HL-60 (cell line): ENCODE measurements around the gene PCBP2.

Source experiments
- CTCF ChIP-seq: IDR thresholded peaks from one replicate; pipeline ENCODE4 v1.5.1; 2011; ENCODE audit warnings: low read length, control low read depth, inconsistent platforms; ENCODE audit not compliant: insufficient read depth
- TF ChIP-seq, protein P1 (sequence below): IDR thresholded peaks from 2 replicates; pipeline ENCODE4 v1.6.1; 2012; ENCODE audit warnings: low read depth; ENCODE audit not compliant: insufficient replicate concordance

DNA sequence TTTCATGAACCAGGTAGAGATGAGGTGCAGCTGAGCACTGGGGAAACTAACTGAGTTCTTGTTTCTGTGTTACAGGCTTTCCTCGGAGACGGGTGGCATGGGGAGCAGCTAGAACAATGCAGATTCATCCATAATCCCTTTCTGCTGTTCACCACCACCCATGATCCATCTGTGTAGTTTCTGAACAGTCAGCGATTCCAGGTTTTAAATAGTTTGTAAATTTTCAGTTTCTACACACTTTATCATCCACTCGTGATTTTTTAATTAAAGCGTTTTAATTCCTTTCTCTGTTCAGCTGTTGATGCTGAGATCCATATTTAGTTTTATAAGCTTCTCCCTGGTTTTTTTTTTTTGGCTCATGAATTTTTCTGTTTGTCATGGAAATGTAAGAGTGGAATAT, 27.4 kb downstream of the PCBP2 start:
- TF ChIP-seq CTCF = no peak
- TF ChIP-seq, protein P1, sequence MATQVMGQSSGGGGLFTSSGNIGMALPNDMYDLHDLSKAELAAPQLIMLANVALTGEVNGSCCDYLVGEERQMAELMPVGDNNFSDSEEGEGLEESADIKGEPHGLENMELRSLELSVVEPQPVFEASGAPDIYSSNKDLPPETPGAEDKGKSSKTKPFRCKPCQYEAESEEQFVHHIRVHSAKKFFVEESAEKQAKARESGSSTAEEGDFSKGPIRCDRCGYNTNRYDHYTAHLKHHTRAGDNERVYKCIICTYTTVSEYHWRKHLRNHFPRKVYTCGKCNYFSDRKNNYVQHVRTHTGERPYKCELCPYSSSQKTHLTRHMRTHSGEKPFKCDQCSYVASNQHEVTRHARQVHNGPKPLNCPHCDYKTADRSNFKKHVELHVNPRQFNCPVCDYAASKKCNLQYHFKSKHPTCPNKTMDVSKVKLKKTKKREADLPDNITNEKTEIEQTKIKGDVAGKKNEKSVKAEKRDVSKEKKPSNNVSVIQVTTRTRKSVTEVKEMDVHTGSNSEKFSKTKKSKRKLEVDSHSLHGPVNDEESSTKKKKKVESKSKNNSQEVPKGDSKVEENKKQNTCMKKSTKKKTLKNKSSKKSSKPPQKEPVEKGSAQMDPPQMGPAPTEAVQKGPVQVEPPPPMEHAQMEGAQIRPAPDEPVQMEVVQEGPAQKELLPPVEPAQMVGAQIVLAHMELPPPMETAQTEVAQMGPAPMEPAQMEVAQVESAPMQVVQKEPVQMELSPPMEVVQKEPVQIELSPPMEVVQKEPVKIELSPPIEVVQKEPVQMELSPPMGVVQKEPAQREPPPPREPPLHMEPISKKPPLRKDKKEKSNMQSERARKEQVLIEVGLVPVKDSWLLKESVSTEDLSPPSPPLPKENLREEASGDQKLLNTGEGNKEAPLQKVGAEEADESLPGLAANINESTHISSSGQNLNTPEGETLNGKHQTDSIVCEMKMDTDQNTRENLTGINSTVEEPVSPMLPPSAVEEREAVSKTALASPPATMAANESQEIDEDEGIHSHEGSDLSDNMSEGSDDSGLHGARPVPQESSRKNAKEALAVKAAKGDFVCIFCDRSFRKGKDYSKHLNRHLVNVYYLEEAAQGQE = no peak
